CD4-positive, alpha-beta T cell (primary cell): ENCODE measurements around the gene PAX3. TPM values are rescaled to one million over a fixed set of nuclear protein-coding genes. Genes with fewer than 3 reads are reported as not detected.

Experiments used
- ATAC-seq: fragments of 200-7000 bp; cut with Tn5 transposase; one replicate; pipeline ENCODE4 v1.10.0; 2022; ENCODE audit warnings: mild to moderate bottlenecking; ENCODE audit not compliant: poor library complexity
- CTCF ChIA-PET: fragments of 350-600 bp; sonication (Branson Sonifier 250); formaldehyde crosslinking; loops from one replicate; lab custom pipeline; 2021; ENCODE audit warnings: antibody characterized with exemption, inconsistent platforms; lab: Charles Lee
- POLR2A ChIA-PET: fragments of 350-600 bp; sonication (Branson Sonifier 250); formaldehyde crosslinking; loops from one replicate; lab custom pipeline; 2021; ENCODE audit warnings: antibody characterized with exemption, inconsistent platforms; lab: Charles Lee
- DNase-seq, 14 experiments: peaks; one replicate each; pipeline ENCODE4 v3.0.0-alpha.2; 2013 to 2020; ENCODE audit warnings: mixed read lengths in 2 of 14
- H3K27ac ChIP-seq, 2 donors: one replicate each; pipeline versions ENCODE4 v1.5.1 to v1.7.0; 2013; ENCODE audit warnings: low read length in 2 of 2, low read depth in 1 of 2, mild to moderate bottlenecking in 1 of 2
- H3K27me3 ChIP-seq, 2 experiments: 1 replicate in 1 of 2; 2 replicates in 1 of 2; pipeline versions ENCODE4 v1.6.1 to v1.7.0; 2013; ENCODE audit warnings: low read length in 2 of 2, control low read depth in 1 of 2, mild to moderate bottlenecking in 1 of 2, moderate library complexity in 1 of 2; ENCODE audit not compliant: insufficient read depth in 2 of 2, control insufficient read depth in 1 of 2
- H3K36me3 ChIP-seq: one replicate; pipeline ENCODE4 v1.6.1; 2013; ENCODE audit warnings: low read length, control low read depth; ENCODE audit not compliant: insufficient read depth
- H3K4me1 ChIP-seq: one replicate; pipeline ENCODE4 v1.6.1; 2013; ENCODE audit warnings: low read length, control low read depth; ENCODE audit not compliant: insufficient read depth
- H3K4me3 ChIP-seq: one replicate; pipeline ENCODE4 v1.5.1; 2013; ENCODE audit warnings: mild to moderate bottlenecking, low read length, moderate library complexity
- H3K9me3 ChIP-seq, 2 experiments: 1 replicate in 1 of 2; 2 replicates in 1 of 2; pipeline versions ENCODE4 v1.6.1 to v1.7.0; 2013; ENCODE audit warnings: low read length in 2 of 2, mild to moderate bottlenecking in 2 of 2, control low read depth in 1 of 2, moderate library complexity in 1 of 2; ENCODE audit not compliant: control insufficient read depth in 1 of 2, insufficient read depth in 1 of 2
- H3K27ac Mint-ChIP-seq: one replicate; pipeline ENCODE4 v1.8.0; 2020; ENCODE audit warnings: mixed read lengths
- H3K27me3 Mint-ChIP-seq: one replicate; pipeline ENCODE4 v1.8.0; 2021; ENCODE audit warnings: mixed read lengths
- H3K36me3 Mint-ChIP-seq: one replicate; pipeline ENCODE4 v1.8.0; 2021; ENCODE audit warnings: low read depth, mixed read lengths
- H3K4me1 Mint-ChIP-seq: one replicate; pipeline ENCODE4 v1.8.0; 2021; ENCODE audit warnings: low read depth, mixed read lengths
- H3K4me3 Mint-ChIP-seq: one replicate; pipeline ENCODE4 v1.8.0; 2020; ENCODE audit warnings: mild to moderate bottlenecking, mixed read lengths
- H3K9me3 Mint-ChIP-seq: one replicate; pipeline ENCODE4 v1.8.0; 2020; ENCODE audit warnings: mixed read lengths
- intact Hi-C, 2 experiments: fragments of 100-400 bp; cut with DNase I in 1 of 2; cut with micrococcal nuclease in 1 of 2; formaldehyde crosslinking; loops; one replicate each; pipeline versions ENCODE4 v1.15.1 to v1.9.0; 2023 to 2025; cut with DNase I, micrococcal nuclease
- total RNA-seq, 174 experiments: library from RNA in 2 of 174; stranded (reverse) in 2 of 174; gene quantifications; one replicate each; pipeline ENCODE4 v1.2.3 and lab custom pipeline; 2021 to 2026
- TF ChIP-seq, protein P1 (sequence below): fragments of 200-600 bp; IDR thresholded peaks from one replicate; pipeline ENCODE4 v1.8.0; 2022; ENCODE audit warnings: antibody characterized with exemption, mild to moderate bottlenecking

PAX3 gene
- total RNA-seq, 2 experiments from 2014 or later, result not detected

- H3K4me3 Mint-ChIP-seq, result peak overlapping the region; percentile 78
- CTCF ChIA-PET, result no interaction called here
- Histone ChIP-seq H3K27ac (no peak overlapping the region), H3K9me3 (peaks cover under 1 to 70% of the 10 kb centered on the region in 2 experiments), H3K36me3 (no peaks in the 10 kb centered on the region), H3K27me3 (peaks cover 95 to 100% of the 10 kb centered on the region in 2 experiments), H3K4me3 (peak overlapping the region; percentile 53), H3K4me1 (peaks cover 44% of the 10 kb centered on the region)
- no peaks in the 10 kb centered on the region for H3K9me3 Mint-ChIP-seq
- H3K27ac Mint-ChIP-seq, result no peak overlapping the region
- H3K4me1 Mint-ChIP-seq, result peaks cover 36% of the 10 kb centered on the region
- H3K27me3 Mint-ChIP-seq, result peaks cover 100% of the 10 kb centered on the region
- TF ChIP-seq, protein P1, sequence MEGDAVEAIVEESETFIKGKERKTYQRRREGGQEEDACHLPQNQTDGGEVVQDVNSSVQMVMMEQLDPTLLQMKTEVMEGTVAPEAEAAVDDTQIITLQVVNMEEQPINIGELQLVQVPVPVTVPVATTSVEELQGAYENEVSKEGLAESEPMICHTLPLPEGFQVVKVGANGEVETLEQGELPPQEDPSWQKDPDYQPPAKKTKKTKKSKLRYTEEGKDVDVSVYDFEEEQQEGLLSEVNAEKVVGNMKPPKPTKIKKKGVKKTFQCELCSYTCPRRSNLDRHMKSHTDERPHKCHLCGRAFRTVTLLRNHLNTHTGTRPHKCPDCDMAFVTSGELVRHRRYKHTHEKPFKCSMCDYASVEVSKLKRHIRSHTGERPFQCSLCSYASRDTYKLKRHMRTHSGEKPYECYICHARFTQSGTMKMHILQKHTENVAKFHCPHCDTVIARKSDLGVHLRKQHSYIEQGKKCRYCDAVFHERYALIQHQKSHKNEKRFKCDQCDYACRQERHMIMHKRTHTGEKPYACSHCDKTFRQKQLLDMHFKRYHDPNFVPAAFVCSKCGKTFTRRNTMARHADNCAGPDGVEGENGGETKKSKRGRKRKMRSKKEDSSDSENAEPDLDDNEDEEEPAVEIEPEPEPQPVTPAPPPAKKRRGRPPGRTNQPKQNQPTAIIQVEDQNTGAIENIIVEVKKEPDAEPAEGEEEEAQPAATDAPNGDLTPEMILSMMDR, result no peak
- POLR2A ChIA-PET, result no interaction called here
- peak in 3 of 14 experiments; percentile 16 to 37 (median 36) for DNase-seq
- no peak for ATAC-seq
- intact Hi-C loops, result no loop called here
- H3K36me3 Mint-ChIP-seq, result no peaks in the 10 kb centered on the region
These were observed 7.0 kb upstream of the PAX3 start for GRCh38 chr2:222305516-222306392.

GRCh38 chr2:222304737-222305515 lies 6.1 kb upstream of the PAX3 start:
- Histone ChIP-seq H3K9me3 (peaks cover 6 to 77% of the 10 kb centered on the region in 2 experiments), H3K27ac (no peak overlapping the region), H3K27me3 (peaks cover 100% of the 10 kb centered on the region in 2 experiments), H3K4me3 (peak overlapping the region; percentile 53), H3K4me1 (peaks cover 44% of the 10 kb centered on the region), H3K36me3 (no peaks in the 10 kb centered on the region)
- H3K27ac Mint-ChIP-seq, result no peak overlapping the region
- no peaks in the 10 kb centered on the region for H3K9me3 Mint-ChIP-seq
- ChIA-PET POLR2A (no interaction called here), CTCF (no interaction called here)
- ATAC-seq (no peak), DNase-seq (peak in 2 of 14 experiments; percentile 10 to 18)
- peaks cover 100% of the 10 kb centered on the region for H3K27me3 Mint-ChIP-seq
- TF ChIP-seq, protein P1, result no peak
- intact Hi-C loops, result no loop called here
- no peaks in the 10 kb centered on the region for H3K36me3 Mint-ChIP-seq
- H3K4me1 Mint-ChIP-seq, result peaks cover 36% of the 10 kb centered on the region
- H3K4me3 Mint-ChIP-seq, result peak overlapping the region; percentile 78

- intact Hi-C loops, result no loop called here
- Mint-ChIP-seq H3K36me3 (no peaks in the 10 kb centered on the region), H3K4me3 (peak overlapping the region; percentile 78), H3K9me3 (no peaks in the 10 kb centered on the region), H3K27me3 (peaks cover 100% of the 10 kb centered on the region), H3K4me1 (peaks cover 41% of the 10 kb centered on the region), H3K27ac (no peak overlapping the region)
- Histone ChIP-seq H3K36me3 (no peaks in the 10 kb centered on the region), H3K27me3 (peaks cover 99 to 100% of the 10 kb centered on the region in 2 experiments), H3K4me1 (peaks cover 50% of the 10 kb centered on the region), H3K27ac (no peak overlapping the region), H3K4me3 (peak overlapping the region; percentile 53), H3K9me3 (peaks cover 6 to 85% of the 10 kb centered on the region in 2 experiments)
- TF ChIP-seq, protein P1, result no peak
- POLR2A ChIA-PET, result no interaction called here
- DNase-seq, result no peak
- ATAC-seq, result no peak
- CTCF ChIA-PET, result no interaction called here
These were observed 5.3 kb upstream of the PAX3 start for GRCh38 chr2:222303828-222304736.
